ENCODE results near the gene MUC5AC.

- no peak for TF ChIP-seq CTCF (IDR thresholded peaks at IDR 0.05; ENCODE audit: low read depth, low read length)
- no peak for TF ChIP-seq POLR2A (IDR thresholded peaks at IDR 0.05; ENCODE audit: extremely low read depth, insufficient read length)
- no peak for TF ChIP-seq MYC (IDR thresholded peaks at IDR 0.05; ENCODE audit: low read depth, low read length)
- peak; percentile 6; the same call in 1 of the 2 replicates for TF ChIP-seq MAX (IDR thresholded peaks at IDR 0.05; ENCODE audit: low read depth, low read length)
Observed at GRCh38 chr11:1150769-1151365, 6.9 kb upstream of the MUC5AC start.

Data from NB4 (cell line).